Colonic mucosa (tissue), 4 donors: ENCODE data around the gene BNC1. TPM values are rescaled to one million over a fixed set of nuclear protein-coding genes. Genes with fewer than 3 reads are reported as not detected.

Experiments
- DNase-seq: peaks from one replicate; pipeline ENCODE4 v3.0.0-alpha.2; 2020
- H3K27ac ChIP-seq: fragments of 200-600 bp; one replicate; pipeline ENCODE4 v1.8.0; 2021
- H3K27me3 ChIP-seq: fragments of 200-600 bp; one replicate; pipeline ENCODE4 v1.8.0; 2021
- H3K36me3 ChIP-seq: fragments of 200-600 bp; one replicate; pipeline ENCODE4 v1.8.0; 2021
- H3K4me1 ChIP-seq: fragments of 200-600 bp; one replicate; pipeline ENCODE4 v1.8.0; 2021; ENCODE audit warnings: mild to moderate bottlenecking
- H3K4me3 ChIP-seq: fragments of 200-600 bp; one replicate; pipeline ENCODE4 v1.8.0; 2021
- H3K9ac ChIP-seq, 2 donors: one replicate each; pipeline ENCODE4 v1.7.0; 2013; ENCODE audit warnings: control low read depth in 2 of 2, low read depth in 2 of 2, low read length in 2 of 2
- H3K9me3 ChIP-seq: fragments of 200-600 bp; one replicate; pipeline ENCODE4 v1.8.0; 2021
- intact Hi-C: fragments of 100-400 bp; cut with DNase I; formaldehyde crosslinking; loops from one replicate; pipeline ENCODE4 v1.14.1; 2022
- total RNA-seq, 2 donors: library from RNA; stranded (reverse); fragmentation: NEBNext Ultra II Directional in 1 of 2; extraction: Animal tissue kit (Norgen Biotek cat#: 25700) in 1 of 2; gene quantifications; one replicate each; pipeline ENCODE4 v1.2.1, GENCODE V29; 2021
- TF ChIP-seq, protein P1 (sequence below): fragments of 200-600 bp; IDR thresholded peaks from one replicate; pipeline ENCODE4 v1.8.0; 2022; ENCODE audit warnings: antibody characterized with exemption, mild to moderate bottlenecking
- donor health status: healthy.
- donor health status: DM: no; HTN: no; CAD: no.
- donor health status: DM: no; HTN: no; CAD: no.

Gene BNC1
- total RNA-seq, 2 donors from 2014 or later = not detected

- TF ChIP-seq, protein P1, sequence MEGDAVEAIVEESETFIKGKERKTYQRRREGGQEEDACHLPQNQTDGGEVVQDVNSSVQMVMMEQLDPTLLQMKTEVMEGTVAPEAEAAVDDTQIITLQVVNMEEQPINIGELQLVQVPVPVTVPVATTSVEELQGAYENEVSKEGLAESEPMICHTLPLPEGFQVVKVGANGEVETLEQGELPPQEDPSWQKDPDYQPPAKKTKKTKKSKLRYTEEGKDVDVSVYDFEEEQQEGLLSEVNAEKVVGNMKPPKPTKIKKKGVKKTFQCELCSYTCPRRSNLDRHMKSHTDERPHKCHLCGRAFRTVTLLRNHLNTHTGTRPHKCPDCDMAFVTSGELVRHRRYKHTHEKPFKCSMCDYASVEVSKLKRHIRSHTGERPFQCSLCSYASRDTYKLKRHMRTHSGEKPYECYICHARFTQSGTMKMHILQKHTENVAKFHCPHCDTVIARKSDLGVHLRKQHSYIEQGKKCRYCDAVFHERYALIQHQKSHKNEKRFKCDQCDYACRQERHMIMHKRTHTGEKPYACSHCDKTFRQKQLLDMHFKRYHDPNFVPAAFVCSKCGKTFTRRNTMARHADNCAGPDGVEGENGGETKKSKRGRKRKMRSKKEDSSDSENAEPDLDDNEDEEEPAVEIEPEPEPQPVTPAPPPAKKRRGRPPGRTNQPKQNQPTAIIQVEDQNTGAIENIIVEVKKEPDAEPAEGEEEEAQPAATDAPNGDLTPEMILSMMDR = no peak
- H3K9me3 ChIP-seq = no peaks in the 10 kb centered on the region
- H3K4me3 ChIP-seq = peak overlapping the region; percentile 76
- intact Hi-C loops = loop anchor here (5.0 kb wide), 2 partner anchors 140 to 195 kb away; partner anchors contain the start of genes BTBD1 and C15orf40
- no peaks in the 10 kb centered on the region for H3K27me3 ChIP-seq
- DNase-seq = peak; percentile 27
- peak overlapping the region; percentile 60 for H3K27ac ChIP-seq
- H3K4me1 ChIP-seq = no peaks in the 10 kb centered on the region
- H3K9ac ChIP-seq = peak overlapping the region; percentile 53 to 57
- H3K36me3 ChIP-seq = no peaks in the 10 kb centered on the region
Observed at GRCh38 chr15:83207009-83207659, 77.3 kb downstream of the BNC1 start.

- peak; percentile 21 for DNase-seq
- intact Hi-C loops = loop anchor here (5.0 kb wide), 2 partner anchors 139 to 194 kb away; partner anchors contain the start of genes BTBD1 and C15orf40
- TF ChIP-seq, protein P1 = no peak
- peak overlapping the region; percentile 53 to 57 for H3K9ac ChIP-seq
- peak overlapping the region; percentile 60 for H3K27ac ChIP-seq
- H3K36me3 ChIP-seq = no peaks in the 10 kb centered on the region
- H3K9me3 ChIP-seq = no peaks in the 10 kb centered on the region
- H3K4me1 ChIP-seq = no peaks in the 10 kb centered on the region
- no peaks in the 10 kb centered on the region for H3K27me3 ChIP-seq
- peak overlapping the region; percentile 76 for H3K4me3 ChIP-seq
Observed at GRCh38 chr15:83206526-83207008, 77.9 kb downstream of the BNC1 start.

Other genes with a start within 250 kb of the BNC1 start
- gene BTBD1, start 217.4 kb downstream of the BNC1 start, total RNA-seq = 10 to 100 TPM; 56.7 to 63.6 TPM
- 1 to 10 TPM in 1 of 2 donors, under 1 TPM in 1; 0.62 to 1.5 TPM for gene TM6SF1, start 177.0 kb downstream of the BNC1 start, total RNA-seq
- gene HDGFL3, start 76.8 kb downstream of the BNC1 start, total RNA-seq = 10 to 100 TPM; 16.2 to 16.7 TPM
- gene SH3GL3, start 162.7 kb upstream of the BNC1 start, total RNA-seq = not detected